Activated CD4-positive, alpha-beta memory T cell treated with anti-CD3 and anti-CD28 coated beads for 36 hours (primary cell): ENCODE results near the gene IFNL1. TPM values are rescaled to one million over a fixed set of nuclear protein-coding genes. Genes with fewer than 3 reads are reported as not detected.
A peak's percentile ranks its signal among the peaks of the same experiment; 100 is the strongest.

ENCODE experiments used
- CTCF ChIA-PET: fragments of 350-600 bp; sonication (Branson Sonifier 250); formaldehyde crosslinking; loops from one replicate; lab custom pipeline; 2021; ENCODE audit warnings: antibody characterized with exemption, inconsistent platforms; lab: Charles Lee
- POLR2A ChIA-PET: fragments of 350-600 bp; sonication (Branson Sonifier 250); formaldehyde crosslinking; loops from one replicate; lab custom pipeline; 2021; ENCODE audit warnings: antibody characterized with exemption; lab: Charles Lee
- DNase-seq: peaks from one replicate; pipeline ENCODE4 v3.0.0-alpha.2; 2020
- H3K27ac Mint-ChIP-seq: one replicate; pipeline ENCODE4 v1.8.0; 2021; ENCODE audit warnings: mixed read lengths
- H3K27me3 Mint-ChIP-seq: one replicate; pipeline ENCODE4 v1.8.0; 2021; ENCODE audit warnings: mixed read lengths
- H3K36me3 Mint-ChIP-seq: one replicate; pipeline ENCODE4 v1.8.0; 2021; ENCODE audit warnings: mixed read lengths
- H3K4me1 Mint-ChIP-seq: one replicate; pipeline ENCODE4 v1.8.0; 2021; ENCODE audit warnings: low read depth, mixed read lengths
- H3K4me3 Mint-ChIP-seq: one replicate; pipeline ENCODE4 v1.8.0; 2021; ENCODE audit warnings: mild to moderate bottlenecking, mixed read lengths
- H3K9me3 Mint-ChIP-seq: one replicate; pipeline ENCODE4 v1.8.0; 2021; ENCODE audit warnings: mixed read lengths
- intact Hi-C: fragments of 100-400 bp; cut with micrococcal nuclease; formaldehyde crosslinking; loops from one replicate; pipeline ENCODE4 v1.15.1; 2023
- total RNA-seq, 2 experiments: library from RNA; stranded (reverse); gene quantifications; one replicate each; pipeline ENCODE4 v1.2.3, GENCODE V29; 2021

IFNL1 gene
- total RNA-seq, 2 experiments from 2014 or later, result 1.2 to 1.6 TPM

DNA sequence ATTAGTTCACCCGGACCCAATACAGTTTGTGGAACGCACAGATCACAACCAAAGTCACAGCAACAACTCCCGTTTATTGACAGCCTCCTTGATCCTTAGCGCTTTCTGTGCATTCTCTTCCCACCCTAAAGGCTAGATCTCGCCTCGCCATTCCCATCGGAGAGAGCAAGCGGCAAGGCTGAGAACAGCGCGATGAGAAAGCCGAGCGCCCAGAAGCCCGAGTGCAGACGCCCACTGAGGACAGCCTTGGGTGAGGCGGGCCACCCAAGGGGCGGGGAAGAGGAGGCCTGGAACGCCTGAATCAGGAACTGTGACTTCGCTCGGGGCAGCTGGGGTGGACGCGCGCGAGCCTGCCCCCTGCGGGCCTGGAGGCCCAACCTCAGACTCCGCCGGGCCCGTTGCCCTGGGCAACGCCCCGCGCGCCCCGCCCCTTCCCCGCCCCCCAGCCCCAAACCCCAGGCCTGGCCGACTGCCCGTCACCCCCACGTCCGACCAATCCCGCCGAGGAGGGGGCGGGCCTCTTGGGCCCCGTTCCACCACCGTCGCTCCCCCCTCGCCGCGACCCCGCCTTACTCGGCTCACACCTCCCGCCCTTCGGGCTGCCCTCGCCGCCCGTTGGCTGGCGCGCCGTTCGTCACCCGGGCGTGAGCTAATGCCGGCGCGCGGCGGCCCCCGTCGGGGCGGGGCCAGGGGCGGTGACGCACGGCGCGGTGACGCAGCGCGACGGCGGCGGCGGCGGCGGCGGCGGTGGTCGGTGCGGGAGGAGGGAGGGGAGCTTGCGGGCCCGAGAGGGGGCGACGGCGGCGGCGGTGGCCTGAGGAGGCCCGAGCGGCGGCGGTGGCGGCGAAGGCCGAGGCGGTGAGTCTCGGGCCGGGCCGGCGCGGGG is 45.8 kb downstream of the IFNL1 start, which contains the start of gene SAMD4B:
SAMD4B (plus strand) TSS at position 703 of the 886 bp plus-strand sequence. CDS start 14,473 bp downstream, outside the sequence.
- H3K27ac Mint-ChIP-seq, result peak within 1 kb of the TSS; percentile 91
- H3K4me3 Mint-ChIP-seq, result peak within 1 kb of the TSS; percentile 98
- H3K27me3 Mint-ChIP-seq, result no peaks in the 10 kb centered on the region
- peak; percentile 100 for DNase-seq
- H3K4me1 Mint-ChIP-seq, result peaks cover 65% of the 10 kb centered on the region
- CTCF ChIA-PET, result interaction anchor here (0.6 to 2.0 kb wide), 15 partner anchors 9 to 503 kb away, joined by 3 to 11 read pairs (median 3); partner anchors contain the start of genes MED29, PAF1 and RPS16
- H3K36me3 Mint-ChIP-seq, result peaks cover 9% of the 10 kb centered on the region
- H3K9me3 Mint-ChIP-seq, result no peaks in the 10 kb centered on the region
- POLR2A ChIA-PET, result interaction anchor here (0.6 to 1.6 kb wide), 8 partner anchors 14 to 94 kb away, joined by 3 to 8 read pairs (median 4); partner anchors contain the start of genes MED29, PAF1 and RPS16
- intact Hi-C loops, result loop anchor here (1.0 to 10.0 kb wide), 7 partner anchors 9 to 490 kb away; partner anchors contain the start of genes EID2B, MED29, PAF1 and PAK4

- Mint-ChIP-seq H3K4me1 (peaks cover 65% of the 10 kb centered on the region), H3K9me3 (no peaks in the 10 kb centered on the region)
Observed at GRCh38 chr19:39342647-39343305, 46.6 kb downstream of the IFNL1 start.

GRCh38 chr19:39345956-39346355 is 49.7 kb downstream of the IFNL1 start:
- H3K4me3 Mint-ChIP-seq, result no peak overlapping the region
- POLR2A ChIA-PET, result interaction anchor here (0.8 to 1.4 kb wide), 2 partner anchors 45 to 90 kb away, joined by 4 read pairs; partner anchors contain the start of genes MED29, PAF1 and RPS16

More at GRCh38 chr19:39342647-39343305, 46.6 kb downstream of the IFNL1 start:
- intact Hi-C loops, result loop anchor here (2.0 to 10.0 kb wide), 5 partner anchors 48 to 490 kb away; partner anchors contain the start of genes EID2B, MED29, PAF1 and PAK4
- POLR2A ChIA-PET, result interaction anchor here (1.0 to 1.6 kb wide), 6 partner anchors 13 to 93 kb away, joined by 3 to 8 read pairs (median 4); partner anchors contain the start of genes MED29, PAF1 and RPS16
- peak overlapping the region; percentile 52 for H3K27ac Mint-ChIP-seq
- DNase-seq, result no peak
- peak overlapping the region; percentile 80 for H3K4me3 Mint-ChIP-seq
- peaks cover 9% of the 10 kb centered on the region for H3K36me3 Mint-ChIP-seq
- no peaks in the 10 kb centered on the region for H3K27me3 Mint-ChIP-seq
- CTCF ChIA-PET, result interaction anchor here (0.6 to 2.0 kb wide), 13 partner anchors 12 to 502 kb away, joined by 3 to 11 read pairs (median 3); partner anchors contain the start of genes MED29, PAF1 and RPS16

GRCh38 chr19:39347332-39348164 is 51.3 kb downstream of the IFNL1 start:
- ChIA-PET POLR2A (interaction anchor here (1.1 kb wide), 1 partner anchor 88 kb away, joined by 3 read pairs; the partner anchor contains the start of gene RPS16), CTCF (interaction anchor here (1.0 to 4.1 kb wide), 2 partner anchors 42 to 64 kb away, joined by 3 to 18 read pairs; partner anchors contain the start of gene PLEKHG2)
- DNase-seq, result peak; percentile 45
- H3K27me3 Mint-ChIP-seq, result no peaks in the 10 kb centered on the region
- peak overlapping the region; percentile 67 for H3K27ac Mint-ChIP-seq
- intact Hi-C loops, result loop anchor here (10.0 kb wide), 1 partner anchor 327 kb away; no protein-coding TSS in a partner anchor
- no peak overlapping the region for H3K4me3 Mint-ChIP-seq
- peaks cover 28% of the 10 kb centered on the region for H3K36me3 Mint-ChIP-seq
- H3K9me3 Mint-ChIP-seq, result no peaks in the 10 kb centered on the region
- H3K4me1 Mint-ChIP-seq, result peaks cover 75% of the 10 kb centered on the region

More at GRCh38 chr19:39345956-39346355, 49.7 kb downstream of the IFNL1 start:
- H3K9me3 Mint-ChIP-seq, result no peaks in the 10 kb centered on the region
- intact Hi-C loops, result loop anchor here (10.0 kb wide), 1 partner anchor 329 kb away; no protein-coding TSS in a partner anchor
- H3K4me1 Mint-ChIP-seq, result peaks cover 64% of the 10 kb centered on the region
- DNase-seq, result no peak
- H3K27me3 Mint-ChIP-seq, result no peaks in the 10 kb centered on the region
- CTCF ChIA-PET, result interaction anchor here (1.4 to 4.1 kb wide), 3 partner anchors 11 to 66 kb away, joined by 3 to 18 read pairs (median 11); partner anchors contain the start of gene PLEKHG2
- H3K36me3 Mint-ChIP-seq, result peaks cover 19% of the 10 kb centered on the region
- H3K27ac Mint-ChIP-seq, result no peak overlapping the region

Other genes starting within 250 kb of the IFNL1 start
- gene ACP7, start 212.0 kb upstream of the IFNL1 start, total RNA-seq, result under 1 TPM; 0.15 to 0.31 TPM
- gene PAK4, start 170.6 kb upstream of the IFNL1 start, total RNA-seq, result 10 to 100 TPM; 16.3 to 17.8 TPM
- gene NCCRP1, start 99.4 kb upstream of the IFNL1 start, total RNA-seq, result not detected
- not detected for gene SYCN, start 92.1 kb upstream of the IFNL1 start, total RNA-seq
- gene IFNL3, start 51.4 kb upstream of the IFNL1 start, total RNA-seq, result under 1 TPM in 1 of 2 experiments, not detected in 1; 0.34 TPM
- gene IFNL4, start 47.6 kb upstream of the IFNL1 start, total RNA-seq, result not detected
- not detected for gene IFNL2, start 28.0 kb upstream of the IFNL1 start, total RNA-seq
- 1 to 10 TPM; 6.4 to 6.5 TPM for gene LRFN1, start 24.5 kb downstream of the IFNL1 start, total RNA-seq
- 100 to 1,000 TPM; 393 to 415 TPM for gene GMFG, start 39.6 kb downstream of the IFNL1 start, total RNA-seq
- gene SAMD4B, start 46.0 kb downstream of the IFNL1 start, total RNA-seq, result 10 to 100 TPM; 49.4 to 51.3 TPM
- 10 to 100 TPM; 41.6 to 43.8 TPM for gene PAF1, start 94.7 kb downstream of the IFNL1 start, total RNA-seq
- 10 to 100 TPM; 22.2 to 26.9 TPM for gene MED29, start 95.0 kb downstream of the IFNL1 start, total RNA-seq
- gene ZFP36, start 110.4 kb downstream of the IFNL1 start, total RNA-seq, result 100 to 1,000 TPM; 104 to 118 TPM
- gene PLEKHG2, start 116.3 kb downstream of the IFNL1 start, total RNA-seq, result 10 to 100 TPM; 74.9 to 80.6 TPM
- 1,000 to 10,000 TPM; 3,682 to 3,746 TPM for gene RPS16, start 139.5 kb downstream of the IFNL1 start, total RNA-seq
- 100 to 1,000 TPM; 180 to 183 TPM for gene SUPT5H, start 149.2 kb downstream of the IFNL1 start, total RNA-seq
- 10 to 100 TPM; 83.1 to 86.7 TPM for gene TIMM50, start 184.4 kb downstream of the IFNL1 start, total RNA-seq
- gene DLL3, start 202.5 kb downstream of the IFNL1 start, total RNA-seq, result under 1 TPM; 0.67 to 0.80 TPM
- gene SELENOV, start 218.7 kb downstream of the IFNL1 start, total RNA-seq, result not detected
- gene EID2B, start 236.4 kb downstream of the IFNL1 start, total RNA-seq, result 1 to 10 TPM; 3.3 to 3.8 TPM
- 10 to 100 TPM; 13.0 to 13.1 TPM for gene EID2, start 243.8 kb downstream of the IFNL1 start, total RNA-seq